IPS-18a (cell line): ENCODE results near the gene PDLIM1.
"Not testable (repeated sequence)": the region's sequence is repeated elsewhere in the genome, so short reads cannot be mapped to it uniquely, and the experiment has no call there.

ENCODE experiments used
- H3K27ac ChIP-seq: one replicate; pipeline ENCODE4 v1.5.1; 2013; ENCODE audit warnings: low read length
- H3K27me3 ChIP-seq: one replicate; pipeline ENCODE4 v1.6.1; 2013; ENCODE audit warnings: mild to moderate bottlenecking, low read length; ENCODE audit not compliant: control insufficient read depth, insufficient read depth
- H3K36me3 ChIP-seq: one replicate; pipeline ENCODE4 v1.6.1; 2013; ENCODE audit warnings: low read depth, low read length; ENCODE audit not compliant: control insufficient read depth
- H3K4me1 ChIP-seq: one replicate; pipeline ENCODE4 v1.6.1; 2013; ENCODE audit warnings: low read depth, low read length; ENCODE audit not compliant: control insufficient read depth
- H3K4me3 ChIP-seq: one replicate; pipeline ENCODE4 v1.5.1; 2013; ENCODE audit warnings: low read length
- H3K9ac ChIP-seq: one replicate; pipeline ENCODE4 v1.6.1; 2013; ENCODE audit warnings: mild to moderate bottlenecking, low read length, moderate library complexity
- H3K9me3 ChIP-seq: one replicate; pipeline ENCODE4 v1.6.1; 2013; ENCODE audit warnings: low read depth, low read length; ENCODE audit not compliant: control insufficient read depth

Gene PDLIM1

GRCh38 chr10:95245425-95246055 lies 45.3 kb downstream of the PDLIM1 start:
- Histone ChIP-seq H3K9ac (no peak overlapping the region), H3K27ac (no peak overlapping the region), H3K4me3 (no peak overlapping the region), H3K36me3 (peaks cover 11% of the 10 kb centered on the region), H3K9me3 (no peaks in the 10 kb centered on the region), H3K4me1 (peaks cover 7% of the 10 kb centered on the region), H3K27me3 (no peaks in the 10 kb centered on the region)

- H3K27me3 ChIP-seq, result no peaks in the 10 kb centered on the region
- H3K27ac ChIP-seq, result no peak overlapping the region
- no peaks in the 10 kb centered on the region for H3K9me3 ChIP-seq
- peaks cover 11% of the 10 kb centered on the region for H3K36me3 ChIP-seq
- H3K4me1 ChIP-seq, result no peaks in the 10 kb centered on the region
- H3K9ac ChIP-seq, result no peak overlapping the region
- no peak overlapping the region for H3K4me3 ChIP-seq
Observed at GRCh38 chr10:95244152-95244551, 46.7 kb downstream of the PDLIM1 start.

GRCh38 chr10:95243318-95243617 lies 47.5 kb downstream of the PDLIM1 start:
- no peak overlapping the region for H3K9ac ChIP-seq
- H3K36me3 ChIP-seq, result peaks cover 11% of the 10 kb centered on the region
- H3K4me3 ChIP-seq, result no peak overlapping the region
- H3K27me3 ChIP-seq, result no peaks in the 10 kb centered on the region
- H3K9me3 ChIP-seq, result no peaks in the 10 kb centered on the region
- no peaks in the 10 kb centered on the region for H3K4me1 ChIP-seq
- H3K27ac ChIP-seq, result no peak overlapping the region

GRCh38 chr10:95242581-95243317 lies 48.1 kb downstream of the PDLIM1 start:
- Histone ChIP-seq H3K27ac (no peak overlapping the region), H3K27me3 (no peaks in the 10 kb centered on the region), H3K36me3 (peaks cover 12% of the 10 kb centered on the region), H3K9ac (no peak overlapping the region), H3K4me3 (no peak overlapping the region), H3K4me1 (no peaks in the 10 kb centered on the region), H3K9me3 (no peaks in the 10 kb centered on the region)

GRCh38 chr10:95241533-95241932 lies 49.3 kb downstream of the PDLIM1 start:
- Histone ChIP-seq H3K9me3 (no peaks in the 10 kb centered on the region), H3K4me3 (no peak overlapping the region), H3K27ac (no peak overlapping the region), H3K4me1 (no peaks in the 10 kb centered on the region), H3K9ac (no peak overlapping the region), H3K27me3 (no peaks in the 10 kb centered on the region), H3K36me3 (peaks cover 17% of the 10 kb centered on the region)

GRCh38 chr10:95240811-95241210 lies 50.0 kb downstream of the PDLIM1 start:
- H3K27me3 ChIP-seq, result no peaks in the 10 kb centered on the region
- H3K36me3 ChIP-seq, result peaks cover 11% of the 10 kb centered on the region
- H3K27ac ChIP-seq, result no peak overlapping the region
- H3K9ac ChIP-seq, result no peak overlapping the region
- H3K4me1 ChIP-seq, result no peaks in the 10 kb centered on the region
- no peaks in the 10 kb centered on the region for H3K9me3 ChIP-seq
- H3K4me3 ChIP-seq, result no peak overlapping the region

- not testable (repeated sequence) for H3K4me1 ChIP-seq, H3K27me3 ChIP-seq, H3K4me3 ChIP-seq, H3K9me3 ChIP-seq, H3K9ac ChIP-seq, H3K27ac ChIP-seq, H3K36me3 ChIP-seq
Observed at GRCh38 chr10:95240096-95240495, 50.7 kb downstream of the PDLIM1 start.

- Histone ChIP-seq H3K27me3 (no peaks in the 10 kb centered on the region), H3K9me3 (no peaks in the 10 kb centered on the region), H3K4me3 (no peak overlapping the region), H3K36me3 (peaks cover 6% of the 10 kb centered on the region), H3K4me1 (no peaks in the 10 kb centered on the region), H3K27ac (no peak overlapping the region), H3K9ac (no peak overlapping the region)
Observed at GRCh38 chr10:95237376-95238170, 53.2 kb downstream of the PDLIM1 start.

GRCh38 chr10:95236068-95236903 lies 54.5 kb downstream of the PDLIM1 start:
- Histone ChIP-seq H3K27ac (no peak overlapping the region), H3K9me3 (no peaks in the 10 kb centered on the region), H3K4me3 (no peak overlapping the region), H3K27me3 (no peaks in the 10 kb centered on the region), H3K9ac (no peak overlapping the region), H3K4me1 (peaks cover 3% of the 10 kb centered on the region), H3K36me3 (peaks cover 6% of the 10 kb centered on the region)

- H3K27ac ChIP-seq, result no peak overlapping the region
- H3K9me3 ChIP-seq, result no peaks in the 10 kb centered on the region
- H3K36me3 ChIP-seq, result peaks cover 6% of the 10 kb centered on the region
- no peak overlapping the region for H3K9ac ChIP-seq
- no peaks in the 10 kb centered on the region for H3K27me3 ChIP-seq
- H3K4me3 ChIP-seq, result no peak overlapping the region
- peaks cover 4% of the 10 kb centered on the region for H3K4me1 ChIP-seq
Observed at GRCh38 chr10:95235676-95236067, 55.1 kb downstream of the PDLIM1 start.

GRCh38 chr10:95234951-95235350 lies 55.9 kb downstream of the PDLIM1 start:
- Histone ChIP-seq H3K4me3 (no peak overlapping the region), H3K27me3 (no peaks in the 10 kb centered on the region), H3K36me3 (peaks cover 6% of the 10 kb centered on the region), H3K9ac (no peak overlapping the region), H3K4me1 (peaks cover 11% of the 10 kb centered on the region), H3K27ac (no peak overlapping the region), H3K9me3 (no peaks in the 10 kb centered on the region)
